ENCODE results near the gene UBALD2. TPM values are rescaled to one million over a fixed set of nuclear protein-coding genes. Genes with fewer than 3 reads are reported as not detected.
"Not testable (repeated sequence)": the region's sequence is repeated elsewhere in the genome, so short reads cannot be mapped to it uniquely, and the experiment has no call there.

The UBALD2 gene
- total and polyA plus RNA-seq, 2 of the 8 experiments (the other 6 are each of a cell fraction or from before 2014, with no cell fraction given) = 17.8 to 22.6 TPM

DNA sequence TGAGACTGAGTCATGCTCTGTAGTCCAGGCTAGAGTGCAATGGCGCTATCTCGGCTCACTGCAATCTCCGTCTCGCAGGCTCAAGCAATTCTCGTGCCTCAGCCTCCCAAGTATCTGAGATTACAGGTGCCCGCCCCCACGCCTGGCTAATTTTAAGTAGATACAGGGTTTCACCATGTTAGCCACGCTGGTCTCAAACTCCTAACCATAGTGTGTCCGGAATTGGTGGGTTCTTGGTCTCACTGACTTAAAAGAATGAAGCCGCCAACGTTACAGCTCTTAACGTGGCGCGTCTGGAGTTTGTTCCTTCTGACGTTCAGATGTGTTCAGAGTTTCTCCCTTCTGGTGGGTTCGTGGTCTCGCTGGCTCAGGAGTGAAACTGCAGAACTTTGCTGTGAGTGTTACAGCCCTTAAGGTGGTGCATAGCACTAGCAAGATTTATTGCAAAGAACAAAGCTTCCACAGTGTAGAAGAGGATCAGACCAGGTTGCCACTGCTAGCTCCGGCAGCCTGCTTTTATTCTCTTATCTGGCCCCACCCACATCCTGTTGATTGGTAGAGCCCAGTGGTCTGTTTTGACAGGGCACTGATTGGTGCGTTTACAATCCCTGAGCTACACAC is 8.6 kb upstream of the UBALD2 start:
- H3K9me3 ChIP-seq (ENCODE audit: insufficient read depth in 2 of 2, low read depth in 1 of 2, low read length in 1 of 2); H2BK15ac ChIP-seq (ENCODE audit: low read length); H3K9ac ChIP-seq (replicated peaks in 1 of 4; ENCODE audit: extremely low read depth in 1 of 4, low read depth in 3 of 4, low read length in 3 of 4); H2BK20ac ChIP-seq (ENCODE audit: low read length); H4K20me1 ChIP-seq (replicated peaks in 1 of 2; ENCODE audit: control insufficient read depth in 1 of 2, insufficient read depth in 2 of 2, low read length in 2 of 2); H2BK12ac ChIP-seq (ENCODE audit: low read depth, low read length); H4K5ac ChIP-seq (ENCODE audit: insufficient read length, low read depth, low read length); H2AK5ac ChIP-seq (ENCODE audit: low read depth, low read length); H3K4me2 ChIP-seq (ENCODE audit: insufficient read depth in 1 of 2, low read depth in 2 of 2, low read length in 2 of 2); H3K79me1 ChIP-seq (ENCODE audit: low read depth, low read length); H3K36me3 ChIP-seq (ENCODE audit: control insufficient read depth in 2 of 4, insufficient read depth in 4 of 4, low read length in 3 of 4); H3K4me3 ChIP-seq (ENCODE audit: extremely low read depth in 1 of 4, insufficient read depth in 2 of 4, low read depth in 3 of 4, low read length in 4 of 4); H2BK120ac ChIP-seq (replicated peaks; ENCODE audit: low read depth, low read length); H4K91ac ChIP-seq (replicated peaks; ENCODE audit: insufficient read length, low read length); H3K27me3 ChIP-seq (replicated peaks in 1 of 4; ENCODE audit: control insufficient read depth in 3 of 4, extremely low read depth in 1 of 4, insufficient read depth in 3 of 4, low read length in 3 of 4); H2AFZ ChIP-seq (ENCODE audit: low read length); H3K56ac ChIP-seq (replicated peaks; ENCODE audit: insufficient read length, low read depth, low read length); H3K79me2 ChIP-seq (ENCODE audit: control insufficient read depth in 1 of 2, insufficient read depth in 2 of 2, low read length in 2 of 2); H2BK5ac ChIP-seq (ENCODE audit: low read depth, low read length); FAIRE-seq; H3K23ac ChIP-seq (ENCODE audit: insufficient read length); DNase-seq (ENCODE audit: low read depth in 1 of 2, low spot score in 2 of 2); H3K14ac ChIP-seq (ENCODE audit: insufficient read length); H4K8ac ChIP-seq (ENCODE audit: extremely low read depth, insufficient read depth, low read length); H3K18ac ChIP-seq (ENCODE audit: extremely low read depth, low read length); H3K4me1 ChIP-seq (replicated peaks in 1 of 4; ENCODE audit: control insufficient read depth in 3 of 4, insufficient read depth in 4 of 4, low read length in 3 of 4); H3K4ac ChIP-seq (replicated peaks; ENCODE audit: insufficient read length, low read depth, low read length); H3K27ac ChIP-seq (ENCODE audit: low read depth, low read length); H3K23me2 ChIP-seq (ENCODE audit: low read depth, low read length): not testable (repeated sequence)
- ChIA-PET CTCF (ENCODE audit: partially characterized antibody) (interaction anchor here (0.7 to 6.2 kb wide), 8 partner anchors 10 to 223 kb away, joined by 3 to 49 read pairs (median 4); no protein-coding TSS in a partner anchor), POLR2A (ENCODE audit: partially characterized antibody) (interaction anchor here (0.9 to 1.7 kb wide), 3 partner anchors 8 to 16 kb away, joined by 3 to 5 read pairs (median 4); partner anchors contain the start of gene UBALD2)
- WGBS, 2 experiments (ENCODE audit: extremely low coverage in 1 of 2, insufficient coverage in 1 of 2, insufficient read length in 1 of 2, insufficient replicate concordance in 2 of 2, low coverage in 1 of 2, low lambda C conversion rate in 2 of 2, missing lambda C conversion rate in 1 of 2) = 91% methylated on average over 19 of the region's 19 CpGs; no CpG with 5 or more reads in 1 of the 2 experiments

Measured in H1 (cell line).